HepG2 (cell line): ENCODE data around the gene ELOVL6. TPM values are rescaled to one million over a fixed set of nuclear protein-coding genes. Genes with fewer than 3 reads are reported as not detected.

Experiments used
- BORCS8-MEF2B ChIP-seq: sonication (generic); formaldehyde crosslinking; IDR thresholded peaks from 2 replicates; pipeline ENCODE4 v1.8.0; 2022; ENCODE audit warnings: mild to moderate bottlenecking, missing genetic modification reagents
- HOXA5 ChIP-seq: sonication (generic); formaldehyde crosslinking; IDR thresholded peaks from 2 replicates; pipeline ENCODE4 v1.4.0; 2020; ENCODE audit warnings: missing genetic modification reagents
- MTA1 ChIP-seq: sonication (generic); formaldehyde crosslinking; IDR thresholded peaks from 2 replicates; pipeline ENCODE4 v1.4.0; 2020; ENCODE audit warnings: missing genetic modification reagents, mild to moderate bottlenecking, borderline replicate concordance
- NRL ChIP-seq: sonication (generic); formaldehyde crosslinking; IDR thresholded peaks from 2 replicates; pipeline ENCODE4 v1.5.0; 2020; ENCODE audit warnings: missing genetic modification reagents, mild to moderate bottlenecking, moderate library complexity, borderline replicate concordance
- PHF5A ChIP-seq: IDR thresholded peaks from one replicate; pipeline ENCODE4 v1.6.1; 2018; ENCODE audit warnings: low read depth, missing genetic modification reagents; ENCODE audit not compliant: unreplicated experiment
- RARA ChIP-seq: IDR thresholded peaks from 2 replicates; pipeline ENCODE4 v1.6.1; 2016; ENCODE audit warnings: missing genetic modification reagents, missing compliant biosample characterization
- RBFOX2 ChIP-seq: fragments of 200-400 bp; formaldehyde crosslinking; IDR thresholded peaks from 2 replicates; pipeline ENCODE4 v1.6.1; 2017; ENCODE audit warnings: low read depth, mild to moderate bottlenecking, low read length
- TP53 ChIP-seq: sonication (generic); formaldehyde crosslinking; conservative IDR thresholded peaks from 2 replicates; pipeline ENCODE4 v1.4.0; 2020; ENCODE audit warnings: missing genetic modification reagents
- ZFAT ChIP-seq: sonication (generic); formaldehyde crosslinking; conservative IDR thresholded peaks from 2 replicates; pipeline ENCODE4 v1.8.1; 2023; ENCODE audit warnings: missing genetic modification reagents, inconsistent platforms
- ZNF234 ChIP-seq: sonication (generic); formaldehyde crosslinking; conservative IDR thresholded peaks from 2 replicates; pipeline ENCODE4 v1.5.1; 2020; ENCODE audit warnings: mild to moderate bottlenecking, missing genetic modification reagents
- ZNF251 ChIP-seq: sonication (generic); formaldehyde crosslinking; IDR thresholded peaks from 2 replicates; pipeline ENCODE4 v1.9.0; 2021; ENCODE audit warnings: mild to moderate bottlenecking, missing genetic modification reagents
- ZNF274 ChIP-seq: sonication (generic); formaldehyde crosslinking; IDR thresholded peaks from 2 replicates; pipeline ENCODE4 v1.5.1; 2020; ENCODE audit warnings: mild to moderate bottlenecking, missing genetic modification reagents
- ZNF335 ChIP-seq: sonication (generic); formaldehyde crosslinking; IDR thresholded peaks from 2 replicates; pipeline ENCODE4 v1.4.0; 2020; ENCODE audit warnings: missing genetic modification reagents
- ZNF883 ChIP-seq: sonication (generic); formaldehyde crosslinking; IDR thresholded peaks from 2 replicates; pipeline ENCODE4 v1.5.1; 2020; ENCODE audit warnings: mild to moderate bottlenecking, missing genetic modification reagents; ENCODE audit errors: not compliant biosample characterization
- polyA plus RNA-seq, 8 experiments: library from polyadenylated mRNA; depleted of rRNA in 3 of 8; stranded (reverse) in 7 of 8; unstranded in 1 of 8; fragments of >200 nt; fragmentation: Illumina TruSeq in 4 of 8; extraction: Trizol in 4 of 8; gene quantifications; 2 replicates each; pipeline versions ENCODE4 v1.2.1 to v1.2.3, GENCODE V29; 2011 to 2016; ENCODE audit warnings: low read depth in 4 of 8, missing spikeins in 1 of 8, mixed read lengths in 1 of 8; ENCODE audit not compliant: insufficient read depth in 1 of 8
- total RNA-seq, 5 experiments: library from RNA; depleted of rRNA; stranded (reverse); fragments of >200 nt; fragmentation: Illumina TruSeq; extraction: Trizol; gene quantifications; 2 replicates each; pipeline ENCODE4 v1.2.3, GENCODE V29; 2016; ENCODE audit warnings: low read depth in 1 of 5
- TF ChIP-seq, protein P1 (sequence below): sonication (generic); formaldehyde crosslinking; IDR thresholded peaks from 2 replicates; pipeline ENCODE4 v1.4.0; 2020; ENCODE audit warnings: missing genetic modification reagents
- TF ChIP-seq, protein P2 (sequence below): sonication (generic); formaldehyde crosslinking; IDR thresholded peaks from 2 replicates; pipeline ENCODE4 v1.5.1; 2020; ENCODE audit warnings: mild to moderate bottlenecking, missing genetic modification reagents, borderline replicate concordance
- TF ChIP-seq, protein P3 (sequence below): sonication (generic); formaldehyde crosslinking; IDR thresholded peaks from 2 replicates; pipeline ENCODE4 v1.5.1; 2020; ENCODE audit warnings: mild to moderate bottlenecking, missing genetic modification reagents, moderate library complexity
- TF ChIP-seq, protein P4 (sequence below): sonication (generic); formaldehyde crosslinking; IDR thresholded peaks from 2 replicates; pipeline ENCODE4 v1.5.0; 2020; ENCODE audit warnings: mild to moderate bottlenecking, missing genetic modification reagents

Gene ELOVL6
- total and polyA plus RNA-seq, 2 of the 13 experiments (the other 11 are each of a cell fraction or from before 2014, with no cell fraction given) = 14.1 to 23.2 TPM

GRCh38 chr4:110198435-110199416 lies at the start of gene ELOVL6 (continued):
- TF ChIP-seq ZNF274 (CRISPR knock-in tag) (no peak; the same call in 1 of the 2 replicates), ZNF883 (CRISPR knock-in tag) (no peak), BORCS8-MEF2B (peak; percentile 85), ZNF335 (no peak), TP53 (CRISPR knock-in tag) (no peak), PHF5A (CRISPR knock-in tag) (no peak), NRL (CRISPR knock-in tag) (no peak), ZFAT (no peak), MTA1 (CRISPR knock-in tag) (peak; percentile 92), ZNF234 (CRISPR knock-in tag) (no peak), RARA (CRISPR knock-in tag) (peak; percentile 93), HOXA5 (peak; percentile 57; the same call in 1 of the 2 replicates), ZNF251 (no peak), RBFOX2 (no peak)
- TF ChIP-seq, protein P1, sequence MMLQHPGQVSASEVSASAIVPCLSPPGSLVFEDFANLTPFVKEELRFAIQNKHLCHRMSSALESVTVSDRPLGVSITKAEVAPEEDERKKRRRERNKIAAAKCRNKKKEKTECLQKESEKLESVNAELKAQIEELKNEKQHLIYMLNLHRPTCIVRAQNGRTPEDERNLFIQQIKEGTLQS (CRISPR knock-in tag) = no peak
- TF ChIP-seq, protein P2, sequence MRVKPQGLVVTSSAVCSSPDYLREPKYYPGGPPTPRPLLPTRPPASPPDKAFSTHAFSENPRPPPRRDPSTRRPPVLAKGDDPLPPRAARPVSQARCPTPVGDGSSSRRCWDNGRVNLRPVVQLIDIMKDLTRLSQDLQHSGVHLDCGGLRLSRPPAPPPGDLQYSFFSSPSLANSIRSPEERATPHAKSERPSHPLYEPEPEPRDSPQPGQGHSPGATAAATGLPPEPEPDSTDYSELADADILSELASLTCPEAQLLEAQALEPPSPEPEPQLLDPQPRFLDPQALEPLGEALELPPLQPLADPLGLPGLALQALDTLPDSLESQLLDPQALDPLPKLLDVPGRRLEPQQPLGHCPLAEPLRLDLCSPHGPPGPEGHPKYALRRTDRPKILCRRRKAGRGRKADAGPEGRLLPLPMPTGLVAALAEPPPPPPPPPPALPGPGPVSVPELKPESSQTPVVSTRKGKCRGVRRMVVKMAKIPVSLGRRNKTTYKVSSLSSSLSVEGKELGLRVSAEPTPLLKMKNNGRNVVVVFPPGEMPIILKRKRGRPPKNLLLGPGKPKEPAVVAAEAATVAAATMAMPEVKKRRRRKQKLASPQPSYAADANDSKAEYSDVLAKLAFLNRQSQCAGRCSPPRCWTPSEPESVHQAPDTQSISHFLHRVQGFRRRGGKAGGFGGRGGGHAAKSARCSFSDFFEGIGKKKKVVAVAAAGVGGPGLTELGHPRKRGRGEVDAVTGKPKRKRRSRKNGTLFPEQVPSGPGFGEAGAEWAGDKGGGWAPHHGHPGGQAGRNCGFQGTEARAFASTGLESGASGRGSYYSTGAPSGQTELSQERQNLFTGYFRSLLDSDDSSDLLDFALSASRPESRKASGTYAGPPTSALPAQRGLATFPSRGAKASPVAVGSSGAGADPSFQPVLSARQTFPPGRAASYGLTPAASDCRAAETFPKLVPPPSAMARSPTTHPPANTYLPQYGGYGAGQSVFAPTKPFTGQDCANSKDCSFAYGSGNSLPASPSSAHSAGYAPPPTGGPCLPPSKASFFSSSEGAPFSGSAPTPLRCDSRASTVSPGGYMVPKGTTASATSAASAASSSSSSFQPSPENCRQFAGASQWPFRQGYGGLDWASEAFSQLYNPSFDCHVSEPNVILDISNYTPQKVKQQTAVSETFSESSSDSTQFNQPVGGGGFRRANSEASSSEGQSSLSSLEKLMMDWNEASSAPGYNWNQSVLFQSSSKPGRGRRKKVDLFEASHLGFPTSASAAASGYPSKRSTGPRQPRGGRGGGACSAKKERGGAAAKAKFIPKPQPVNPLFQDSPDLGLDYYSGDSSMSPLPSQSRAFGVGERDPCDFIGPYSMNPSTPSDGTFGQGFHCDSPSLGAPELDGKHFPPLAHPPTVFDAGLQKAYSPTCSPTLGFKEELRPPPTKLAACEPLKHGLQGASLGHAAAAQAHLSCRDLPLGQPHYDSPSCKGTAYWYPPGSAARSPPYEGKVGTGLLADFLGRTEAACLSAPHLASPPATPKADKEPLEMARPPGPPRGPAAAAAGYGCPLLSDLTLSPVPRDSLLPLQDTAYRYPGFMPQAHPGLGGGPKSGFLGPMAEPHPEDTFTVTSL (CRISPR knock-in tag) = no peak
- TF ChIP-seq, protein P3, sequence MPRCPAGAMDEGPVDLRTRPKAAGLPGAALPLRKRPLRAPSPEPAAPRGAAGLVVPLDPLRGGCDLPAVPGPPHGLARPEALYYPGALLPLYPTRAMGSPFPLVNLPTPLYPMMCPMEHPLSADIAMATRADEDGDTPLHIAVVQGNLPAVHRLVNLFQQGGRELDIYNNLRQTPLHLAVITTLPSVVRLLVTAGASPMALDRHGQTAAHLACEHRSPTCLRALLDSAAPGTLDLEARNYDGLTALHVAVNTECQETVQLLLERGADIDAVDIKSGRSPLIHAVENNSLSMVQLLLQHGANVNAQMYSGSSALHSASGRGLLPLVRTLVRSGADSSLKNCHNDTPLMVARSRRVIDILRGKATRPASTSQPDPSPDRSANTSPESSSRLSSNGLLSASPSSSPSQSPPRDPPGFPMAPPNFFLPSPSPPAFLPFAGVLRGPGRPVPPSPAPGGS (CRISPR knock-in tag) = no peak; the same call in 1 of the 2 replicates
- TF ChIP-seq, protein P4, sequence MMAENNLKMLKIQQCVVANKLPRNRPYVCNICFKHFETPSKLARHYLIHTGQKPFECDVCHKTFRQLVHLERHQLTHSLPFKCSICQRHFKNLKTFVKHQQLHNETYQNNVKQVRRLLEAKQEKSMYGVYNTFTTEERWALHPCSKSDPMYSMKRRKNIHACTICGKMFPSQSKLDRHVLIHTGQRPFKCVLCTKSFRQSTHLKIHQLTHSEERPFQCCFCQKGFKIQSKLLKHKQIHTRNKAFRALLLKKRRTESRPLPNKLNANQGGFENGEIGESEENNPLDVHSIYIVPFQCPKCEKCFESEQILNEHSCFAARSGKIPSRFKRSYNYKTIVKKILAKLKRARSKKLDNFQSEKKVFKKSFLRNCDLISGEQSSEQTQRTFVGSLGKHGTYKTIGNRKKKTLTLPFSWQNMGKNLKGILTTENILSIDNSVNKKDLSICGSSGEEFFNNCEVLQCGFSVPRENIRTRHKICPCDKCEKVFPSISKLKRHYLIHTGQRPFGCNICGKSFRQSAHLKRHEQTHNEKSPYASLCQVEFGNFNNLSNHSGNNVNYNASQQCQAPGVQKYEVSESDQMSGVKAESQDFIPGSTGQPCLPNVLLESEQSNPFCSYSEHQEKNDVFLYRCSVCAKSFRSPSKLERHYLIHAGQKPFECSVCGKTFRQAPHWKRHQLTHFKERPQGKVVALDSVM (CRISPR knock-in tag) = peak; percentile 73
